Cerebellar cortex (tissue), 1 donor: ENCODE data around the gene RBM27.
"Not testable (repeated sequence)": the region's sequence is repeated elsewhere in the genome, so short reads cannot be mapped to it uniquely, and the experiment has no call there.

ENCODE experiments used
- DNase-seq: peaks from one replicate; pipeline ENCODE4 v3.0.0-alpha.2; 2015; ENCODE audit warnings: low spot score

Gene RBM27

GRCh38 chr5:146203011-146203871, at the start of gene RBM27:
TSS of gene RBM27 (plus strand) at chr5:146203605. CDS start at chr5:146203766, 161 bp downstream.
- DNase-seq, result peak; percentile 99

GRCh38 chr5:146158255-146158654, 45.1 kb upstream of the RBM27 start:
- no peak for DNase-seq

GRCh38 chr5:146164382-146164781, 39.0 kb upstream of the RBM27 start:
- no peak for DNase-seq

- no peak for DNase-seq
Measured at GRCh38 chr5:146165460-146165859, 37.9 kb upstream of the RBM27 start.

GRCh38 chr5:146165903-146166302, 37.5 kb upstream of the RBM27 start:
- DNase-seq, result no peak

GRCh38 chr5:146169076-146169475, 34.3 kb upstream of the RBM27 start:
- DNase-seq, result no peak

GRCh38 chr5:146173049-146173448, 30.4 kb upstream of the RBM27 start:
- DNase-seq, result not testable (repeated sequence)

- no peak for DNase-seq
Measured at GRCh38 chr5:146173597-146173996, 29.8 kb upstream of the RBM27 start.

- no peak for DNase-seq
Measured at GRCh38 chr5:146176805-146177204, 26.6 kb upstream of the RBM27 start.

GRCh38 chr5:146179696-146180095, 23.7 kb upstream of the RBM27 start:
- no peak for DNase-seq

GRCh38 chr5:146183403-146183802, 20.0 kb upstream of the RBM27 start:
- DNase-seq, result not testable (repeated sequence)

GRCh38 chr5:146185161-146185560, 18.2 kb upstream of the RBM27 start:
- no peak for DNase-seq

GRCh38 chr5:146188358-146188757, 15.0 kb upstream of the RBM27 start:
- DNase-seq, result no peak

GRCh38 chr5:146192571-146193043, 10.8 kb upstream of the RBM27 start:
- DNase-seq, result no peak

GRCh38 chr5:146193285-146193684, 10.1 kb upstream of the RBM27 start:
- no peak for DNase-seq

GRCh38 chr5:146194997-146195396, 8.4 kb upstream of the RBM27 start:
- not testable (repeated sequence) for DNase-seq

- DNase-seq, result no peak
Measured at GRCh38 chr5:146196459-146197048, 6.9 kb upstream of the RBM27 start.

GRCh38 chr5:146199176-146199815, 4.1 kb upstream of the RBM27 start:
- DNase-seq, result no peak

GRCh38 chr5:146201795-146202194, 1.6 kb upstream of the RBM27 start:
- not testable (repeated sequence) for DNase-seq

- DNase-seq, result no peak
Measured at GRCh38 chr5:146203872-146204192, 427 bp downstream of the RBM27 start.

- no peak for DNase-seq
Measured at GRCh38 chr5:146205499-146206202, 2.2 kb downstream of the RBM27 start.

- DNase-seq, result no peak
Measured at GRCh38 chr5:146206257-146206656, 2.9 kb downstream of the RBM27 start.
